Liver (tissue), 3 donors: ENCODE measurements around the gene OR7C1.

Experiments
- EGR1 ChIP-seq, 2 donors: IDR thresholded peaks; 2 replicates each; pipeline ENCODE4 v1.6.1; 2016 to 2018; ENCODE audit warnings: antibody characterized with exemption in 2 of 2, low read depth in 2 of 2
- GABPA ChIP-seq, 2 donors: IDR thresholded peaks in 1 of 2; conservative IDR thresholded peaks in 1 of 2; 2 replicates each; pipeline ENCODE4 v1.6.1; 2016; ENCODE audit warnings: antibody characterized with exemption in 2 of 2, mild to moderate bottlenecking in 1 of 2, moderate library complexity in 1 of 2
- JUND ChIP-seq, 2 donors: IDR thresholded peaks; 2 replicates each; pipeline ENCODE4 v1.6.1; 2016; ENCODE audit warnings: antibody characterized with exemption in 2 of 2
- RAD21 ChIP-seq, 2 donors: IDR thresholded peaks; 2 replicates each; pipeline ENCODE4 v1.6.1; 2016; ENCODE audit warnings: antibody characterized with exemption in 2 of 2, mild to moderate bottlenecking in 2 of 2
- SP1 ChIP-seq: IDR thresholded peaks from 2 replicates; pipeline ENCODE4 v1.6.1; 2018; ENCODE audit warnings: antibody characterized with exemption, mild to moderate bottlenecking
- TAF1 ChIP-seq: conservative IDR thresholded peaks from 2 replicates; pipeline ENCODE4 v1.6.1; 2016; ENCODE audit warnings: antibody characterized with exemption, mild to moderate bottlenecking
- TF ChIP-seq, protein P1 (sequence below): fragments of 150-350 bp; IDR thresholded peaks from 2 replicates; pipeline ENCODE4 v1.5.1; 2017; ENCODE audit warnings: improper control_type of control experiment, low read depth, low read length; ENCODE audit not compliant: missing input control
- TF ChIP-seq, protein P2 (sequence below): IDR thresholded peaks from 2 replicates; pipeline ENCODE4 v1.6.1; 2016; ENCODE audit warnings: antibody characterized with exemption, mild to moderate bottlenecking
- TF ChIP-seq, protein P3 (sequence below): IDR thresholded peaks from 2 replicates; pipeline ENCODE4 v1.6.1; 2016; ENCODE audit warnings: antibody characterized with exemption
- donor health status: healthy.
- donor health status: healthy.

DNA sequence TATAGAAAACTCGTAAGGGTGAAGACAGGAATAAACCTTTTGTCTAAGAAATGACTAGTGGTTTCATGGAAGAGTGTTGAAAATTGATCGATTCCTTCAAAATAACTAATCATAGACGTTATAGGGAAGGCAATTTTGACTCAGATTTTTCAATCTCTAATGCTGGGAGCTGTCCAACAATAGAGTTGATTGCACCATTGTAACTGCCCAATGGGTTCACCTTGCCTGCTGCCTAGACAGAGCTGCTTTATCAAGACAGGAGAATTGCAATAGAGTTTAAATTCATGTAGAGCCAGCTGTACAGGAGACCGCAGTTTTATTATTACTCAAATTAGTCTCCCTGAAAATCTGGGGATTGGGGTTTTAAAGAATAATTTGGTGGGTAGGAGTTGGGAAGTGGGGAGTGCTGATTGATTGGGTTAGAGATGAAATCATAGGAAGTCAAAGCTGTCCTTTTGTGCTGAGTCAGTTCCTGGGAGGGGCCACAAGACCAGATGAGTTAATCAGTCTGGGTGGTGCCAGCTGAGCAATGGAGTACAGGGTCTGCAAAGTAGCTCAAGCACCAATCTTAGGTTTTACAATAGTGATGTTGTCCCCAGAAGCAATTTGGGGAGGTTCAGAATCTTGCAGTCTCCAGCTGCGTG lies 39.8 kb downstream of the OR7C1 start:
- TF ChIP-seq, protein P1, sequence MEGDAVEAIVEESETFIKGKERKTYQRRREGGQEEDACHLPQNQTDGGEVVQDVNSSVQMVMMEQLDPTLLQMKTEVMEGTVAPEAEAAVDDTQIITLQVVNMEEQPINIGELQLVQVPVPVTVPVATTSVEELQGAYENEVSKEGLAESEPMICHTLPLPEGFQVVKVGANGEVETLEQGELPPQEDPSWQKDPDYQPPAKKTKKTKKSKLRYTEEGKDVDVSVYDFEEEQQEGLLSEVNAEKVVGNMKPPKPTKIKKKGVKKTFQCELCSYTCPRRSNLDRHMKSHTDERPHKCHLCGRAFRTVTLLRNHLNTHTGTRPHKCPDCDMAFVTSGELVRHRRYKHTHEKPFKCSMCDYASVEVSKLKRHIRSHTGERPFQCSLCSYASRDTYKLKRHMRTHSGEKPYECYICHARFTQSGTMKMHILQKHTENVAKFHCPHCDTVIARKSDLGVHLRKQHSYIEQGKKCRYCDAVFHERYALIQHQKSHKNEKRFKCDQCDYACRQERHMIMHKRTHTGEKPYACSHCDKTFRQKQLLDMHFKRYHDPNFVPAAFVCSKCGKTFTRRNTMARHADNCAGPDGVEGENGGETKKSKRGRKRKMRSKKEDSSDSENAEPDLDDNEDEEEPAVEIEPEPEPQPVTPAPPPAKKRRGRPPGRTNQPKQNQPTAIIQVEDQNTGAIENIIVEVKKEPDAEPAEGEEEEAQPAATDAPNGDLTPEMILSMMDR, result no peak
- TF ChIP-seq, protein P2, sequence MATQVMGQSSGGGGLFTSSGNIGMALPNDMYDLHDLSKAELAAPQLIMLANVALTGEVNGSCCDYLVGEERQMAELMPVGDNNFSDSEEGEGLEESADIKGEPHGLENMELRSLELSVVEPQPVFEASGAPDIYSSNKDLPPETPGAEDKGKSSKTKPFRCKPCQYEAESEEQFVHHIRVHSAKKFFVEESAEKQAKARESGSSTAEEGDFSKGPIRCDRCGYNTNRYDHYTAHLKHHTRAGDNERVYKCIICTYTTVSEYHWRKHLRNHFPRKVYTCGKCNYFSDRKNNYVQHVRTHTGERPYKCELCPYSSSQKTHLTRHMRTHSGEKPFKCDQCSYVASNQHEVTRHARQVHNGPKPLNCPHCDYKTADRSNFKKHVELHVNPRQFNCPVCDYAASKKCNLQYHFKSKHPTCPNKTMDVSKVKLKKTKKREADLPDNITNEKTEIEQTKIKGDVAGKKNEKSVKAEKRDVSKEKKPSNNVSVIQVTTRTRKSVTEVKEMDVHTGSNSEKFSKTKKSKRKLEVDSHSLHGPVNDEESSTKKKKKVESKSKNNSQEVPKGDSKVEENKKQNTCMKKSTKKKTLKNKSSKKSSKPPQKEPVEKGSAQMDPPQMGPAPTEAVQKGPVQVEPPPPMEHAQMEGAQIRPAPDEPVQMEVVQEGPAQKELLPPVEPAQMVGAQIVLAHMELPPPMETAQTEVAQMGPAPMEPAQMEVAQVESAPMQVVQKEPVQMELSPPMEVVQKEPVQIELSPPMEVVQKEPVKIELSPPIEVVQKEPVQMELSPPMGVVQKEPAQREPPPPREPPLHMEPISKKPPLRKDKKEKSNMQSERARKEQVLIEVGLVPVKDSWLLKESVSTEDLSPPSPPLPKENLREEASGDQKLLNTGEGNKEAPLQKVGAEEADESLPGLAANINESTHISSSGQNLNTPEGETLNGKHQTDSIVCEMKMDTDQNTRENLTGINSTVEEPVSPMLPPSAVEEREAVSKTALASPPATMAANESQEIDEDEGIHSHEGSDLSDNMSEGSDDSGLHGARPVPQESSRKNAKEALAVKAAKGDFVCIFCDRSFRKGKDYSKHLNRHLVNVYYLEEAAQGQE, result no peak
- TF ChIP-seq GABPA (IDR thresholded peaks at IDR 0.05 in 1 of 2, conservative IDR thresholded peaks at IDR 0.05 in 1 of 2) (no peak), JUND (IDR thresholded peaks at IDR 0.05) (no peak), SP1 (no peak), EGR1 (IDR thresholded peaks at IDR 0.05; ENCODE audit: low read depth in 2 of 2) (no peak), TAF1 (no peak), RAD21 (IDR thresholded peaks at IDR 0.05) (no peak)
- TF ChIP-seq, protein P3, sequence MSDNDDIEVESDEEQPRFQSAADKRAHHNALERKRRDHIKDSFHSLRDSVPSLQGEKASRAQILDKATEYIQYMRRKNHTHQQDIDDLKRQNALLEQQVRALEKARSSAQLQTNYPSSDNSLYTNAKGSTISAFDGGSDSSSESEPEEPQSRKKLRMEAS, result no peak
